SK-N-MC (cell line): Measurements from ENCODE around the gene CDC42EP5.
"Not testable (repeated sequence)": the region's sequence is repeated elsewhere in the genome, so short reads cannot be mapped to it uniquely, and the experiment has no call there.

Experiments
- EZH2 ChIP-seq: fragments of 200-600 bp; sonication (generic); IDR thresholded peaks from one replicate; pipeline ENCODE4 v1.6.1; 2017; ENCODE audit warnings: antibody characterized with exemption
- POLR2AphosphoS5 ChIP-seq: IDR thresholded peaks from 2 replicates; pipeline ENCODE4 v1.6.1; 2012; ENCODE audit warnings: mild to moderate bottlenecking, low read depth, low read length, borderline replicate concordance

- not testable (repeated sequence) for TF ChIP-seq POLR2AphosphoS5, EZH2
These were observed 20.0 kb upstream of the CDC42EP5 start for GRCh38 chr19:54493056-54493455.
